IPS-20b (cell line): ENCODE measurements around the gene MGAT5B.
A peak's percentile ranks its signal among the peaks of the same experiment; 100 is the strongest.

Experiments used
- H3K27ac ChIP-seq: one replicate; pipeline ENCODE4 v1.5.1; 2013; ENCODE audit warnings: low read length
- H3K27me3 ChIP-seq: 2 replicates; pipeline ENCODE4 v1.6.1; 2013; ENCODE audit warnings: mild to moderate bottlenecking, low read length, inconsistent platforms; ENCODE audit not compliant: insufficient read depth
- H3K36me3 ChIP-seq: 2 replicates; pipeline ENCODE4 v1.6.1; 2013; ENCODE audit warnings: low read depth, mild to moderate bottlenecking, inconsistent platforms, low read length, moderate library complexity; ENCODE audit not compliant: insufficient read depth
- H3K4me1 ChIP-seq: 2 replicates; pipeline ENCODE4 v1.6.1; 2013; ENCODE audit warnings: mild to moderate bottlenecking, control low read depth, inconsistent platforms, low read length, moderate library complexity; ENCODE audit not compliant: insufficient read depth
- H3K4me3 ChIP-seq: 2 replicates; pipeline ENCODE4 v1.5.1; 2013; ENCODE audit warnings: mild to moderate bottlenecking, low read length, inconsistent platforms
- H3K9ac ChIP-seq: 2 replicates; pipeline ENCODE4 v1.6.1; 2013; ENCODE audit warnings: low read depth, mild to moderate bottlenecking, inconsistent platforms, low read length, moderate library complexity
- H3K9me3 ChIP-seq: 2 replicates; pipeline ENCODE4 v1.6.1; 2013; ENCODE audit warnings: mild to moderate bottlenecking, low read depth, low read length, inconsistent platforms; ENCODE audit not compliant: insufficient read depth

The MGAT5B gene, protein sequence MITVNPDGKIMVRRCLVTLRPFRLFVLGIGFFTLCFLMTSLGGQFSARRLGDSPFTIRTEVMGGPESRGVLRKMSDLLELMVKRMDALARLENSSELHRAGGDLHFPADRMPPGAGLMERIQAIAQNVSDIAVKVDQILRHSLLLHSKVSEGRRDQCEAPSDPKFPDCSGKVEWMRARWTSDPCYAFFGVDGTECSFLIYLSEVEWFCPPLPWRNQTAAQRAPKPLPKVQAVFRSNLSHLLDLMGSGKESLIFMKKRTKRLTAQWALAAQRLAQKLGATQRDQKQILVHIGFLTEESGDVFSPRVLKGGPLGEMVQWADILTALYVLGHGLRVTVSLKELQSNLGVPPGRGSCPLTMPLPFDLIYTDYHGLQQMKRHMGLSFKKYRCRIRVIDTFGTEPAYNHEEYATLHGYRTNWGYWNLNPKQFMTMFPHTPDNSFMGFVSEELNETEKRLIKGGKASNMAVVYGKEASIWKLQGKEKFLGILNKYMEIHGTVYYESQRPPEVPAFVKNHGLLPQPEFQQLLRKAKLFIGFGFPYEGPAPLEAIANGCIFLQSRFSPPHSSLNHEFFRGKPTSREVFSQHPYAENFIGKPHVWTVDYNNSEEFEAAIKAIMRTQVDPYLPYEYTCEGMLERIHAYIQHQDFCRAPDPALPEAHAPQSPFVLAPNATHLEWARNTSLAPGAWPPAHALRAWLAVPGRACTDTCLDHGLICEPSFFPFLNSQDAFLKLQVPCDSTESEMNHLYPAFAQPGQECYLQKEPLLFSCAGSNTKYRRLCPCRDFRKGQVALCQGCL

DNA sequence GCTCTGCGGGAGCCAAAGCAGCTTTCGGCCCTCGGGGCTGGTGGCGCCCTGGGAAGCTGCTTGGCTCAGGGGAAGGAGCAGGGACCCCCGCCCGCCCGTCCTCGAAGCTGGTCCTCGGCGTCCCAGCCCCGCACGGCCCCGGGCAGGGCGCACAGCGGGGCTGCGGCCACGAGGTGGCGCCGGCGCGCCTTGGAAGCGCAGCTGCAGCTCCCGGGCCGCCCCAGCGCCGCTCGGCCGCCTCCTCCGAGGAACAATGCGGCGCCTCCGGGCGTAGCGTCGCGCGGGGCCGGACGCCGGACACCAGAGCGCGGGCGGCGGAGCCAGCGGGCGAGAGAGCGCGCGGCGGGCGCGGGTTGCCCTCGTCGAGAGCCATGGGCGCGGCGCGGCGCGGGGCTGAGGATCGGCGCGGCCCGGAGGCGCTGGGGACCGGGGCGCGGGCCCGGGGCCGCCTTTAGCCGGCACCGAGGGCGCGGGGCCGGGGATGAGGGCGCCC, at the start of gene MGAT5B:
Gene MGAT5B, plus strand, starts transcription at position 229 of the 493 bp plus-strand sequence. CDS start 626 bp downstream, outside the sequence.
- Histone ChIP-seq H3K27ac (no peak within 1 kb of the TSS), H3K4me3 (peak within 1 kb of the TSS; percentile 67), H3K9ac (peak within 1 kb of the TSS; percentile 48; the same call in 1 of the 2 replicates), H3K9me3 (no peaks in the 10 kb centered on the region), H3K27me3 (peaks cover 41% of the 10 kb centered on the region), H3K4me1 (peaks cover 12% of the 10 kb centered on the region; the same call in 1 of the 2 replicates), H3K36me3 (no peaks in the 10 kb centered on the region)

DNA sequence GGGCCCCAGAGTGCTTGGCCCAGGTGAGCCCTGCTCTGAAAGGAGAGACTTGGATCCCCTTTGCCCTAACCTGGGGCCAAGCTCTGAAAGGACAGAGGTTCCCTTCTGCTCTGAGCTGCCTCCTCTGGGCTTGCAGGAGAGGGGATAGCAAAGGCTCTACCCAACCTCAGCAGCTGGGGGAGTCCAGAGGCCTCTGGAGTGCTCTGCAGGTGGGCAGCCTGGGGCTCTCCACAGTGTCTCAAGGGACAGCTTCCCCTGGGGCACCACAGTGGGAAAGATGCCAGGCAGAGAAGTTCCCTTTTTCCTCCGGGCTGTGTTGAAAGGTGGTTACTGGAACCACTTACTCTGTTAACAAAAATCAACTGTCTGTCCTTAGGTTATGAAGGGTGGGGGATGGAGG, 48.2 kb upstream of the MGAT5B start:
- Histone ChIP-seq H3K27ac (no peak overlapping the region), H3K27me3 (no peaks in the 10 kb centered on the region), H3K9ac (no peak overlapping the region), H3K36me3 (no peaks in the 10 kb centered on the region), H3K4me3 (no peak overlapping the region), H3K4me1 (no peaks in the 10 kb centered on the region), H3K9me3 (no peaks in the 10 kb centered on the region)

DNA sequence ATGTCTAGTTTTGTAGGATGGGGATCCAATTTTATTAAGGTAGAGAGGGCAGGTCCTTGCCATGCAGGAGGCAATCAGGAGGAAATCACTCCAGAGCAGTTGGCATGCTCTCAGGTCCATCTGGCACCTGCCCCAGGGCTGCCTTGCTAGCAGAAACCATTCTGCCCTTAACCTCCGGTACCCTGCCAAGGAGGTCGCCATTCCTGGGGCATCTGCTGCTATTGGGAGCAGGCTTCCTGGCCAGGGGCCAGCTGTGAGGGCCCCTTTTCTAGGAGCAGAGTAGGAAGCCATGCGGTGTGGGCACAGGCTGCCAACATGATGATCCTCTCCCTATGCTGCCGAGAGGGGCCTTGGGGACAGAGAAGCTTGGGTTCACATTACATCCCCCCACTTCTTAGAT, 47.6 kb upstream of the MGAT5B start:
- H3K4me1 ChIP-seq: no peaks in the 10 kb centered on the region
- no peaks in the 10 kb centered on the region for H3K27me3 ChIP-seq

DNA sequence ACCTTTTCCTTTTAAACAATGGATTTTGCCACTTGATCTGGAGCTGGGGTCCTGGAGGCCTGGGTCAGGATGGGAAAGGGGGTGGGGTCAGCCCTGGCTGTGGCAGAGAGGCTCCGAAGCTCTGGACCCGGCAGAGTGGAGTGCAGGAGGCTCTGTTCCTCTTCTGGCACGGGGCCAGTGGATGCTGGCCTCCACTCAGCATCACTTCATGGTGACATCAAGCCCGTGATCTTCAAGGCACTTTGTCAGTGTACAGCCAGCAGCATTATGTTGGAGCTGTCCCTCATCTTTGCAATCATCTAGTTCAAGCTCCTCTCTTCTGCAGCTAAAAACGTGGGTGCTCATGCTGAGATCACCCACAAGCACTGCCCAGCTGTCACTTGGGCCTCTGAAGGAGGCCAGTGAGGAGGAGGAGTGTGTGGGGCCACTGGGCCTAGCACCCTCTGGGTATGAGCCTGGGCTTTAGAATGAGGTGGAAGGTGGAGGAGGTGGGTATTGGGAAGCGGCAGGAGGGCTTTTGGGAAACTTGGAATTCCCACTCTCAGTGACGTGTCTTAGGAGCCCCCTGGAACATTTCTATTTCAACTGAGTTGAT, 45.9 kb upstream of the MGAT5B start:
- H3K27me3 ChIP-seq: no peaks in the 10 kb centered on the region
- no peaks in the 10 kb centered on the region for H3K36me3 ChIP-seq
- no peak overlapping the region for H3K9ac ChIP-seq
- no peak overlapping the region for H3K27ac ChIP-seq
- no peaks in the 10 kb centered on the region for H3K4me1 ChIP-seq
- no peaks in the 10 kb centered on the region for H3K9me3 ChIP-seq
- no peak overlapping the region for H3K4me3 ChIP-seq

More for the DNA sequence above, 47.6 kb upstream of the MGAT5B start:
- no peaks in the 10 kb centered on the region for H3K36me3 ChIP-seq
- H3K4me3 ChIP-seq: no peak overlapping the region
- H3K9ac ChIP-seq: no peak overlapping the region
- no peak overlapping the region for H3K27ac ChIP-seq
- no peaks in the 10 kb centered on the region for H3K9me3 ChIP-seq

- Histone ChIP-seq H3K27me3 (no peaks in the 10 kb centered on the region), H3K9me3 (no peaks in the 10 kb centered on the region), H3K36me3 (no peaks in the 10 kb centered on the region), H3K9ac (no peak overlapping the region), H3K4me1 (no peaks in the 10 kb centered on the region), H3K27ac (no peak overlapping the region), H3K4me3 (no peak overlapping the region)
Measured at GRCh38 chr17:76824093-76824492, 44.1 kb upstream of the MGAT5B start.

DNA sequence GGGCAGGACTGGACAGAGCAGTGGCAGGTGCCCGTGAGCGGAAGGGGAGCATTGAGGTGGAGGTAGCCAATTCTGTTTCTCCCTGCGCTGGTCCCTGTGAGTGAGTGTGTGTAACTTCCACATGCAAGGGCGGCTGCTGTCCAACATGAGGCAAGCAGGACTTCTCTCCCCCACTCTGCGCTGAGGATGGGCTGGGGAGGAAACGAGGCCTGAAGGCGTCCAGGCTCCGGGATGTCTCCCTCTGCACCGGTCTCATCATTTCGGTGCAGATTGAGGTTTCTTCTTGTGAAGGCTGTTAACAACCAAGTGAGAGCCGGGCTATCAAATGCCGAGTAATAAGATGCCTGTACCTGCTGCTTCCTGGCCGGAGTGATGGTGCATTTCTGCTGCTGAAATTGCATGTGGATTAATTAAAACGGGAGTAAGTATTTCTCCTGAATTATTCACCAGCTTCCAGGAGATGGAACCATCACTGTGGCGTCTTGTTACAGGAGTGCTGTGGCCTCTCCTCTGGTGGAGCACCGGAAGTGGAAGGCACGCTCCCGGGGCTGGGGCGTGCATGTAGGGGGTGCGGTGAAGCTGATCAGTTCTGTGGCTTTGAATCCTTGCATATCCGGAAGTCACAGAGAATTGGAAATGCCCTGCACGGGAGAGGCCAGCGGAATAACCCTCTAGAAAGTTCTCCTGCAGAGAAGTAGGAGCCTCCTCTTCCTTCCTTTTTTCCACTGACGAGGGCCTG, 41.7 kb upstream of the MGAT5B start:
- Histone ChIP-seq H3K27me3 (no peaks in the 10 kb centered on the region), H3K4me3 (no peak overlapping the region), H3K36me3 (no peaks in the 10 kb centered on the region), H3K27ac (no peak overlapping the region), H3K4me1 (no peaks in the 10 kb centered on the region), H3K9me3 (no peaks in the 10 kb centered on the region), H3K9ac (no peak overlapping the region)

GRCh38 chr17:76827736-76828135, 40.5 kb upstream of the MGAT5B start:
- Histone ChIP-seq H3K36me3 (no peaks in the 10 kb centered on the region), H3K4me3 (no peak overlapping the region), H3K27me3 (no peaks in the 10 kb centered on the region), H3K9ac (no peak overlapping the region), H3K27ac (no peak overlapping the region), H3K9me3 (no peaks in the 10 kb centered on the region), H3K4me1 (no peaks in the 10 kb centered on the region)

DNA sequence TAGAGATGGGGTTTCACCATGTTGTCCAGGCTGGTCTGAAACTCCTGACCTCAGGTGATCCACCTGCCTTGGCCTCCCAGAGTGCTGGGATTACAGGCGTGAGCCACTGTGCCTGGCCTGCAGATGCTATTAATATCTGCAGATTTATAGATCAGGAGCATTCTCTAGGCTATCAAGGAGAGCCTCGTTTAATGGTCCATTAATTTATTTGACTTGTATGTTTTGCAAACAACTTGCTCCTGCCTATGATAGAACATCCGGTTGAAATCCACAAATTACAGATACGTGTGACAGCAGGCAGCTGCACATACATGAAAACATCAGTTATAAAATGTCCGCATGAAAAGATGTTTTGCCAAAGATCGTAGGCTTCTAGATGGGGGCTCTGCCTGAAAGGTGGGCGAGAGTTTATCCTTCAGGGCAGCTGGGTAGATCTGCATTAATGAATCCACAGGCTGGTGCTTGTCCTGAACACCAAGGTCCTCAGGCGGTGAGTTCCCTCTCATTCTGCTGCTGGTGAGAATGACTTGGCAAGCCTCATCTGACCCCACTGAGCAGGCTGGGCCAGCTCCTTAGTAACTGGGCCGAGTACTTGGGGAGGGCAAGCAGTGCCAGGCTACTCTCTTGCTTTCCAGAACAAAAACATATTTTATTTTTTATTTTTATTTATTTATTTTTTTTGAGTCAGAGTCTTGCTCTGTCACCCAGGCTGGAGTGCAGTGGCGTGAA, 37.1 kb upstream of the MGAT5B start:
- no peak overlapping the region for H3K27ac ChIP-seq
- no peak overlapping the region; the same call in 1 of the 2 replicates for H3K9ac ChIP-seq
- no peak overlapping the region for H3K4me3 ChIP-seq
- H3K36me3 ChIP-seq: no peaks in the 10 kb centered on the region
- no peaks in the 10 kb centered on the region for H3K9me3 ChIP-seq
- H3K4me1 ChIP-seq: no peaks in the 10 kb centered on the region
- H3K27me3 ChIP-seq: no peaks in the 10 kb centered on the region

GRCh38 chr17:76833034-76833644, 35.1 kb upstream of the MGAT5B start:
- Histone ChIP-seq H3K9ac (no peak overlapping the region), H3K27me3 (no peaks in the 10 kb centered on the region), H3K36me3 (no peaks in the 10 kb centered on the region), H3K4me3 (no peak overlapping the region), H3K27ac (no peak overlapping the region), H3K4me1 (no peaks in the 10 kb centered on the region), H3K9me3 (no peaks in the 10 kb centered on the region)

- no peaks in the 10 kb centered on the region for H3K27me3 ChIP-seq
- H3K9ac ChIP-seq: no peak overlapping the region
- H3K36me3 ChIP-seq: no peaks in the 10 kb centered on the region
- H3K4me1 ChIP-seq: no peaks in the 10 kb centered on the region
- no peaks in the 10 kb centered on the region for H3K9me3 ChIP-seq
- H3K27ac ChIP-seq: no peak overlapping the region
- H3K4me3 ChIP-seq: no peak overlapping the region
Measured at GRCh38 chr17:76833747-76834146, 34.5 kb upstream of the MGAT5B start.
